ENCODE measurements around the gene ZNF497.

The ZNF497 gene

DNA sequence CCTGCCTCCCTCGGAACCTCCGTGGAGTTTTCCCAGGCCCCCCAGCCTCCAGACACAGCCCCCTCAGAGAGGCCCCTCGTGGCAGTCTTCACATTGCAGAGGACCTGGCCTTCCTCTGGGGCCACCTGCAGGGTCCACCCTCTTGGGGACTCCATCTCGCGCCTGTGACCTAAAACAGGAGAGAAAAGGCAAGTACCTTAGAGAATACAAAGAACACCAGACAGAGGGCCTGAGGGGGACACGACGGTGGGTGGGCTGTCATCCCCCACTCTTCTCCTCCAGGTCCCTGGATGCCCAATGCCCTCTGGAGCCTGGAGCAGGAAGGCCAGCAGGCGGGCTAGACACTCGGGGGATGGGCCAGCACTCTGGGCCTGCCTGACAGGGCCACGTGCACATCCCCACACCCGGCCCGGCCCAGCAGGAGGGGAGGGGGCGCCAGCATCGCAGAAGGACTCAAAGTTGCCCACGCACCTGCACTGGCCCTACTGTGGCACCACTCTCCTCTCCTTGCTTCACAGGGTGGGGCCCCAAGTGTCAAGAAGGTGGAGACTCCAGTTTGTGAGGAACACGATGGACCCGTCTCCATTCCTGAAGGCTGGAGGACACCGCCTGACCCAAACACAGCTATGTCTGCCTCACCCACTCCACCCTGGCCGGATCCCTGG, 4.9 kb downstream of the ZNF497 start:
- TF ChIP-seq, protein P1, sequence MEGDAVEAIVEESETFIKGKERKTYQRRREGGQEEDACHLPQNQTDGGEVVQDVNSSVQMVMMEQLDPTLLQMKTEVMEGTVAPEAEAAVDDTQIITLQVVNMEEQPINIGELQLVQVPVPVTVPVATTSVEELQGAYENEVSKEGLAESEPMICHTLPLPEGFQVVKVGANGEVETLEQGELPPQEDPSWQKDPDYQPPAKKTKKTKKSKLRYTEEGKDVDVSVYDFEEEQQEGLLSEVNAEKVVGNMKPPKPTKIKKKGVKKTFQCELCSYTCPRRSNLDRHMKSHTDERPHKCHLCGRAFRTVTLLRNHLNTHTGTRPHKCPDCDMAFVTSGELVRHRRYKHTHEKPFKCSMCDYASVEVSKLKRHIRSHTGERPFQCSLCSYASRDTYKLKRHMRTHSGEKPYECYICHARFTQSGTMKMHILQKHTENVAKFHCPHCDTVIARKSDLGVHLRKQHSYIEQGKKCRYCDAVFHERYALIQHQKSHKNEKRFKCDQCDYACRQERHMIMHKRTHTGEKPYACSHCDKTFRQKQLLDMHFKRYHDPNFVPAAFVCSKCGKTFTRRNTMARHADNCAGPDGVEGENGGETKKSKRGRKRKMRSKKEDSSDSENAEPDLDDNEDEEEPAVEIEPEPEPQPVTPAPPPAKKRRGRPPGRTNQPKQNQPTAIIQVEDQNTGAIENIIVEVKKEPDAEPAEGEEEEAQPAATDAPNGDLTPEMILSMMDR (IDR thresholded peaks at IDR 0.05; ENCODE audit: borderline replicate concordance, insufficient read depth, low read depth, low read length) = no peak
- H3K4me3 ChIP-seq (ENCODE audit: low read depth, low read length) = no peak overlapping the region

DNA sequence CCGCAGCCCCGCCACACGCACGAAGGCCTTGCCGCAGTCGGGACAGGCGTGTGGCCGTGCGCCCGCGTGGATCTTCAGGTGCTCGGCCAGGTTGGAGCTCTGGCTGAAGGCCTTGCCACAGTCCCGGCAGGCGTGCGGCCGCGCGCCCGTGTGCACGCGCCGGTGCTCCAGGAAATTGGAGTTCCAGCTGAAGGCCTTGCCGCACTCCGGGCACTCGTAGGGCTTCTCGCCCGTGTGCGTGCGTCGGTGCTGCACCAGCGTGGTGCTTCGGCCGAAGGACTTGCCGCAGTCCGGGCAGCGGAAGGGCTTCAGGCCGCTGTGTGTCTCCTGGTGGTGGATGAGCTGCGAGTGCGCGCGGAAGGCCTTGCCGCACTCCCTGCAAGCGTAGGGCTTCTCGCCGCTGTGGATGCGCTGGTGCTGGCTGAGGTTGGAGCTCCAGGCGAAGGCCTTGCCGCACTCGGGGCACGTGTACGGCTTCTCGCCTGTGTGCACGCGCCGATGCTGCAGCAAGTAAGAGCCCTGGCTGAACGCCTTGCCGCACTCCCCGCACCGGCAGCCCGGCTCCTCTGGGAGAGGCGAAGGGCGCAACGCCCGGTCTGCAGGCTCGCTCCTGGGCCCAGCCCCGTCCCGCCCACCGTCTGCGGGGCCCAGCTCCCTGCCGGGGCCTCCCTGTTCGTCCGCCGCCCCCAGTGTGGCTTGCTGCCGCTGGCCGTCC, 5.6 kb downstream of the ZNF497 start:
- no peak overlapping the region for H3K4me3 ChIP-seq (ENCODE audit: low read depth, low read length)
- TF ChIP-seq, protein P1 (IDR thresholded peaks at IDR 0.05; ENCODE audit: borderline replicate concordance, insufficient read depth, low read depth, low read length) = no peak

DNA sequence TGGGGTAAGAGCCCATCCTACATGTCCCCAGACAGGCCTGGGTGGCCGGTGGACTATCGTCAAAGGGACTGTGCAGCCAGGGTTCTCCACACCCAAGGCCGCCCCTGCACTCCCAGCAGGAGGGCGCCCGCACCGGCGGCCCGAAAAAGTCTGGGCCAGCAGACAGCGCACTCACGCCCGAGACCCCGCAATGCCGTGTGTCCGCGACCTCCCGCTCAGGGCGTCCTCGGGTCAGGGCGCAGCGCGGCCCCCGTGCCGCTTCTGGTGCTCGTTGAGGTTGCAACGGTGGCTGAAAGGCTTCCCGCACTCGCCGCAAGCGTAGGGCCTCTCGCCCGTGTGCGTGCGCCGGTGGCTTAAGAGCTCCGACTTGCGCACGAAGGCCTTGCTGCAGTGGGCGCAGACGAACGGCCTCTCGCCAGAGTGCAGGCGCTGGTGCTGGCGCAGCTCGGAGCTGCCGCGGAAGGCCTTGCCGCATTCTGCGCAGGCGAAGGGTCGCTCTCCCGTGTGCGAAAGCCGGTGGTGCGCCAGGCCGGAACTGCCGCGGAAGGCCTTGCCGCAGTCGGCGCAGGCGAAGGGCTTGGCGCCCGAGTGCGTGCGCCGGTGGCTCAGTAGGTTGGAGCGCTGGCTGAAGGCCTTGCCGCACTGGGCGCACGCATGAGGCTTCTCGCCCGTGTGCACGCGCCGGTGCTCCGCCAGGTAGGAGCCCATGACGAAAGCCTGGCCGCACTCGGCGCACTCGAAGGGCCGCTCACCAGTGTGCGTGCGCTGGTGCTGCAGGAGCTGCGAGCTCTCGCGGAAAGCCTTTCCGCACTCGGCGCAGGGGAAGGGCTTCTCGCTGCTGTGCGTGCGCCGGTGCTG, 6.4 kb downstream of the ZNF497 start:
- H3K4me3 ChIP-seq (ENCODE audit: low read depth, low read length) = no peak overlapping the region
- TF ChIP-seq, protein P1 (IDR thresholded peaks at IDR 0.05; ENCODE audit: borderline replicate concordance, insufficient read depth, low read depth, low read length) = no peak

DNA sequence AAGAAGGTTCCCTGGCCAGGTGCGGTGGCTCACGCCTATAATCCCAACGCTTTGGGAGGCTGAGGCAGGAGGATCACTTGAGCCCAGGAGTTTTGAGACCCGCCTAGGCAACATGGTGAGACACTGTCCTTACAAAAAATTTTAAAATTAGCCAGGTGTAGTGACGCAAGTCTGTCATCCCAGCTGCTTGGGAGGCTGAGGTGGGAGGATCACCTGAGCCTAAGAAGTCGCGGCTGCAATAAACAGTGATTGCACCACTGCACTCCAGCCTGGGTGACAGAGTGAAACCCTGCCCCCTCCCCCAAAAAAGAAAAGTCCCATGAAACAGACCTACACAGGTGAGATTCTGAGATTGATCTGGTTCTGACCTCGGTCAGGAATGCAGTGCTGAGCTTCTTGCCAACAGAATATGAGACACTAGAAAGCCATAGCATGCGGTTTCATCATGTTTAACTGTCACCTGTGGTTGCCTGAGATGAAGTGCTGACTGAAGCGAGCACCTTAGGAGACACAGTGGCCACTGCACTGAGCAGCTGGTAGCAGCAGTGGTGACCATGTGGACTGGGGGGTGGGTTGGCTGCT, 7.2 kb downstream of the ZNF497 start:
- TF ChIP-seq, protein P1 (IDR thresholded peaks at IDR 0.05; ENCODE audit: borderline replicate concordance, insufficient read depth, low read depth, low read length) = no peak
- H3K4me3 ChIP-seq (ENCODE audit: low read depth, low read length) = no peak overlapping the region

DNA sequence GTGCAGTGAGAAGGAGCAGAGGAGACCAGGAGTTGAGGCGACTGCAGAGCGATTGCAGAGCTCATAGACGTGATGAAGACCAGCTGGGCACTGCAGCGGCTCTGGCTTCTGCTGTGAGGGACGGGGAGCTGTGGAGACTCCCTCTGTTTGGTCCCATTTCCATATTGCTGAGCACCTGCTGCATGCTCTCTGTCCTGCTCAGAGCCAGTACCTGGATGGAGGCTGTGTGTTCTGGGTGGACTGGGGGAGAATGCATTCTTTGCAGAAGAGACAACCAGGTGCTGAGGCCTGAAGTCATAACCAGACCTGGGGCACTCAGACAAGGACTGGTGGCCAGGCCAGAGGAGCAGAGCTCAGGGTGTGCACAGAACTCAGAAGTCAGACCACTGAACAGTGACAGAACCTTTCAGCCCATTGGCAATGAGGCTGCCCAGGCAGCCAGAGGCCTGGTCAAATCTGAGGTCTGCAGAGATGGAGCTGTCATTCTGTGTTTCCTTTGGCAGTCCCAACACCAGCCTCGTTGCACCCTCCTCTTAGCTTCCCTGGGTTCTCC, 8.0 kb downstream of the ZNF497 start:
- TF ChIP-seq, protein P1 (IDR thresholded peaks at IDR 0.05; ENCODE audit: borderline replicate concordance, insufficient read depth, low read depth, low read length) = no peak
- H3K4me3 ChIP-seq (ENCODE audit: low read depth, low read length) = no peak overlapping the region

DNA sequence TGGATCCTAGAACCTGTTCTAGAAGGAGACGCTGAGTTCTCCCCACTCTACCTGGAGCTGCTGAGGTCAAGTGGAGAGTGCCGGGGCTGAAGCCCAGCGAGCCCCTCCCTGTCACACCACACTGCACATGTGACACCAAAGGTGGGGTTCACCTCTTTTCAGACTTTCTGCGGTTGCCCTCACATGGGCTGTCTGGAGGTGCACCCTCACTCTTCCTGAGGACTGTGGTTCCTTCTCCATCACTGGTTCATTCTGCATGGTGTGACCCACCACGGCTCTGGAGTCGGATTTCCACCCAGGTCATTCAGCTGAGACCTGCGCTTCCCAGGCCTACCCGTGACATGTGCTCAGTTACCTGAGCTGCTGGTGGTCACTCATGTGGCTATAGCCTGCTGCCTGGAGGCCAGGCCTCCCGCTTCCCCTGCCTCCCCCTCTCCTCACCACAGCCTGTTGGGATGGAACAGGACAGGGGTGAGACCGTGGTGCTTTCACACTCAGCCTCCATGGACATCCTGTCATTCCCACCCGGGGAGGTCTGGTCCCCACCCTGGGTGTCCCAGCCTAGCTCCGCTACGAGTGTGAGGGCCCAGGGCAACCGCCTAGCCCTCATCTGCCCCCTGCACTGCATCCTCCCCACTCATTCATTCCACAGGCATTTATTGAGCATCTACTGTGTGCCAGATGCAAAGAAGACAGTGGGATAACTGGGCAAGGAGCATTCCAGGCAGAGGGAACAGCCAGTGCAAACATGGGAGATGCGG, 8.7 kb downstream of the ZNF497 start:
- TF ChIP-seq, protein P1 (IDR thresholded peaks at IDR 0.05; ENCODE audit: borderline replicate concordance, insufficient read depth, low read depth, low read length) = no peak
- H3K4me3 ChIP-seq (ENCODE audit: low read depth, low read length) = no peak overlapping the region

Data from GM12875 (cell line).